ENCODE data around the gene EFHD1. TPM values are rescaled to one million over a fixed set of nuclear protein-coding genes. Genes with fewer than 3 reads are reported as not detected.

The EFHD1 gene
- total RNA-seq, 4 donors from 2014 or later: 6.0 to 56.9 (median 25.8) TPM

- no peak for TF ChIP-seq CTCF (IDR thresholded peaks at IDR 0.05; ENCODE audit: low read depth)
Observed at GRCh38 chr2:232653441-232653840, 20.0 kb downstream of the EFHD1 start.

- TF ChIP-seq CTCF (IDR thresholded peaks at IDR 0.05; ENCODE audit: low read depth): no peak
Observed at GRCh38 chr2:232655392-232655791, 22.0 kb downstream of the EFHD1 start.

GRCh38 chr2:232658217-232658785 is 24.9 kb downstream of the EFHD1 start:
- no peak for TF ChIP-seq CTCF (IDR thresholded peaks at IDR 0.05; ENCODE audit: low read depth)

- TF ChIP-seq CTCF (IDR thresholded peaks at IDR 0.05; ENCODE audit: low read depth): no peak
Observed at GRCh38 chr2:232659359-232659758, 26.0 kb downstream of the EFHD1 start.

GRCh38 chr2:232662486-232663260 is 29.3 kb downstream of the EFHD1 start:
- TF ChIP-seq CTCF (IDR thresholded peaks at IDR 0.05; ENCODE audit: low read depth): no peak

GRCh38 chr2:232666051-232666805 is 32.8 kb downstream of the EFHD1 start:
- no peak for TF ChIP-seq CTCF (IDR thresholded peaks at IDR 0.05; ENCODE audit: low read depth)

- TF ChIP-seq CTCF (IDR thresholded peaks at IDR 0.05; ENCODE audit: low read depth): no peak
Observed at GRCh38 chr2:232667989-232668583, 34.7 kb downstream of the EFHD1 start.
